GM12864 (cell line): Measurements from ENCODE around the gene CDAN1.

ENCODE experiments used
- DNase-seq: peaks from one replicate; pipeline ENCODE4 v3.0.0-alpha.2; 2011; ENCODE audit warnings: low read depth
- H3K4me3 ChIP-seq: 2 replicates; pipeline ENCODE4 v1.5.1; 2011; ENCODE audit warnings: mild to moderate bottlenecking, low read depth, low read length, control low read depth
- CTCF ChIP-seq: IDR thresholded peaks from 2 replicates; pipeline ENCODE4 v1.5.1; 2011; ENCODE audit warnings: low read depth, mild to moderate bottlenecking, moderate library complexity, low read length, control low read depth, inconsistent platforms; ENCODE audit errors: missing control alignments

Gene CDAN1

GRCh38 chr15:42742149-42742548 lies 5.2 kb upstream of the CDAN1 start:
- TF ChIP-seq CTCF, result no peak

DNA sequence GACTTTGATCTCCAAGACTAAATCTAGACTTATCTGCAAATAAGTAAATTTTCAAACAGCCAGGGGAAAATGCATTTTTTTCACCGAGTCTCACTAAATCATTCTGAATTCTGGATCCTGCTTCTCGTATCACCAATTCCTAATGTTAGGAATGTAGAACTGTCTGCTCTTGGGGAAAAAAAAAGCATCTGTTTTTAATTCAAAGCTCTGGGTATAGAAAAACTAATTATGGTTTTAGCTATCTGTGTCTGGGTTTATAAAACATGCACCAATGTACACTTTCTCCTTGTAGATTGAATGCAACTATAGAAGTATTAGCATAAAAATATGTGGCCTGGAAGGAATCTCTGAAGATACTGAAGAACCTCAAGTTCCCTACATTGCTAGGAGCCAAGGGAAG lies 4.8 kb upstream of the CDAN1 start:
- no peak for TF ChIP-seq CTCF
- H3K4me3 ChIP-seq, result no peak overlapping the region
- no peak for DNase-seq

More at GRCh38 chr15:42742149-42742548, 5.2 kb upstream of the CDAN1 start:
- no peak overlapping the region for H3K4me3 ChIP-seq
- DNase-seq, result no peak

DNA sequence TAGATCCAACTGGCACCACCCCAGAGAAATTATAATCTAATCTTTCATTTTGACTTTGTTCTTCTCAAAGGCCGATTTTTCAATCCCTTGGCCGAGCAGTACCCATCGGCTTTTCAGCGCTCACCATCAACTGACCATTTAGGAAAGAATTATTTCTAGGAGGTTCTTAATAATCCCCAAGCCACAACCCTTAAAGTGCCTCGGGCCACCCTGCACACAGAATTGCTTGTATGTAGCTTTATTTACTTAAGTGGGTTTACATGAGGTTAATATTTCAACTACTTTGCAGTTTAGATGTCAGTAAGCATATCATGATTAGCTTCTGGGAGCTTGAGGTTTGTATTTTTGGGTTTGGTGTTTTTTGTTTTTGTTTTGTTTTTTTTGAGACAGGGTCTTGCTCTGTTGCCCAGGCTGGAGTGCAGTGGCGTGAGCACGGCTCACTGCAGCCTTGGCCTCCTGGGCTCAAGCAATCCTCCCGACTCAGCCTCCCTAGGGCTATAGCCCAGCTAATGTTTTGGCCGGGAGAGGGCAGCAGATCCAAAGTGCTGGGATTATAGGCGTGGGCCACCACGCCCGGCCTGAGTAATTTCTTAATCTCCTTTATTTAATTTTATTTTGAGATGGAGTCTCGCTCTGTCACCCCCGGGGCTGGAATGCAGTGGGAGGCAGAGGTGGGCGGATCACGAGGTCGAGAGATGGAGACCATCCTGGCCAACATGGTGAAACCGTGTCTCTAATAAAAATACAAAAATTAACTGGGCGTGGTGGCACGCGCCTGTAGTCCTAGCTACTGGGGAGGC lies 801 bp upstream of the CDAN1 start:
- no peak for TF ChIP-seq CTCF
- peak overlapping the region; percentile 62 for H3K4me3 ChIP-seq
- DNase-seq, result no peak

- DNase-seq, result no peak
- no peak for TF ChIP-seq CTCF
- H3K4me3 ChIP-seq, result peak overlapping the region; percentile 66
Measured at GRCh38 chr15:42736178-42736792, 643 bp downstream of the CDAN1 start.

GRCh38 chr15:42735382-42736165 lies 1.4 kb downstream of the CDAN1 start:
- no peak for DNase-seq
- no peak for TF ChIP-seq CTCF
- peak overlapping the region; percentile 66 for H3K4me3 ChIP-seq

DNA sequence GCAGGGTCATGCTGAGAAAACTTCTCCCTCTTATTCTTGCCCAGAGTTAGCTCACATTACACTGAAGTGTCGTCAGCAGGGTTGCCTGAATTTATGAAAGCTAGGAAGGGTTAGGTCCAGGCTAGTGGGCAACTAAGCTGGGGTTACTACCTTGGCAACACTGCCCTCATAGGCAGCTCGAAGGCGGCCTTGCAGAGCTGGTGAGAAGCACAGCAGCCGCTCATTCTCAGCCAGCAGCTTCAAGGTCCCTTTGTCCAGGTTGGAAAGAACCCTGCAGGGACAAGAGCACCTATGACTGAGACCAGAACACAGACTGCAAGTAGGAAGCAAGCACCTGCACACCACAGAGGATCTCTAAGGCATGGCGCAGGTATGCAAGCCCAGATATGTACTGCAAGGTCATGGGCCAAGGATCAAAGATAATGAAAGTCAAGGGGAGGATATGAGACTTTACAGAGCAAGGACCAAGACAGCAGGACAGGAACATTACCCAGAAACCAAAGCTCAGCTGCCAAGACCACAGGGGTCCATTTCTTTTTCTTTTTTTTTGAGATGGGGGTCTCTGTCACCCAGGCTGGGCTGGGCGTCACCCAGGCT lies 2.8 kb downstream of the CDAN1 start:
- H3K4me3 ChIP-seq, result no peak overlapping the region
- DNase-seq, result no peak
- no peak for TF ChIP-seq CTCF
